Bone marrow (tissue), 2 donors: ENCODE data around the gene ABHD12B.

Source experiments
- DNase-seq, 2 donors: peaks; one replicate each; lab custom pipeline; 2025; lab: John Stamatoyannopoulos, UW

ABHD12B gene

GRCh38 chr14:50871914-50872732, at the start of gene ABHD12B:
TSS of gene ABHD12B (plus strand) at chr14:50872053. CDS start at chr14:50872175, 122 bp downstream.
- DNase-seq, result no peak

GRCh38 chr14:50822501-50823042, 49.3 kb upstream of the ABHD12B start:
- DNase-seq, result no peak

GRCh38 chr14:50823051-50823761, 48.6 kb upstream of the ABHD12B start:
- DNase-seq, result no peak

- DNase-seq, result peak in 1 of 2 donors; percentile 36
These were observed 47.9 kb upstream of the ABHD12B start for GRCh38 chr14:50823762-50824636.

GRCh38 chr14:50825307-50825706, 46.5 kb upstream of the ABHD12B start:
- no peak for DNase-seq

- DNase-seq, result no peak
These were observed 45.2 kb upstream of the ABHD12B start for GRCh38 chr14:50826681-50827080.

- no peak for DNase-seq
These were observed 42.9 kb upstream of the ABHD12B start for GRCh38 chr14:50828721-50829488.

GRCh38 chr14:50829489-50830043, 42.3 kb upstream of the ABHD12B start:
- DNase-seq, result no peak

- peak; percentile 28 to 67 for DNase-seq
These were observed 41.6 kb upstream of the ABHD12B start for GRCh38 chr14:50830044-50830931.

- DNase-seq, result peak; percentile 56 to 62
These were observed 40.7 kb upstream of the ABHD12B start, which contains the start of gene NIN for GRCh38 chr14:50830932-50831725. TSS of gene NIN (minus strand) at chr14:50831162. CDS start at chr14:50822056, 9,106 bp downstream.

GRCh38 chr14:50831726-50832168, 40.1 kb upstream of the ABHD12B start:
- no peak for DNase-seq

- DNase-seq, result no peak
These were observed 38.8 kb upstream of the ABHD12B start for GRCh38 chr14:50832935-50833630.

GRCh38 chr14:50834802-50835276, 37.0 kb upstream of the ABHD12B start:
- no peak for DNase-seq

GRCh38 chr14:50835280-50835679, 36.6 kb upstream of the ABHD12B start:
- peak in 1 of 2 donors; percentile 32 for DNase-seq

- no peak for DNase-seq
These were observed 35.3 kb upstream of the ABHD12B start for GRCh38 chr14:50836515-50836914.

- DNase-seq, result no peak
These were observed 34.6 kb upstream of the ABHD12B start for GRCh38 chr14:50837271-50837670.

- DNase-seq, result no peak
These were observed 33.9 kb upstream of the ABHD12B start for GRCh38 chr14:50837850-50838470.
